SK-N-SH (cell line): ENCODE data around the gene SLC1A2. TPM values are rescaled to one million over a fixed set of nuclear protein-coding genes. Genes with fewer than 3 reads are reported as not detected.

Experiments used
- CTCF ChIA-PET: fragments of 300-600, 350-600 bp; formaldehyde crosslinking; extraction: SDS; loops from one replicate; lab custom pipeline; 2021; lab: Yijun Ruan, JAX
- POLR2A ChIA-PET: fragments of 350-600 bp; sonication (Branson Sonifier 250); formaldehyde crosslinking; extraction: SDS; loops from one replicate; lab custom pipeline; 2020; ENCODE audit warnings: antibody characterized with exemption, inconsistent platforms; lab: Yijun Ruan, JAX
- DNase-seq: peaks from one replicate; pipeline ENCODE4 v3.0.0; 2012
- H2AFZ ChIP-seq: fragments of 200-600 bp; sonication (generic); 2 replicates; pipeline ENCODE4 v1.8.1; 2016; ENCODE audit warnings: antibody characterized with exemption, mild to moderate bottlenecking, low read depth
- H3F3A ChIP-seq: fragments of 200-600 bp; sonication (generic); replicated peaks from 2 replicates; pipeline ENCODE3; 2016; ENCODE audit warnings: antibody characterized with exemption, mild to moderate bottlenecking; ENCODE audit not compliant: insufficient read depth
- H3K27ac ChIP-seq, 2 experiments: fragments of 200-500 bp in 1 of 2; fragments of 200-600 bp in 1 of 2; sonication (Bioruptor generic) in 1 of 2; sonication (generic), shearing (Covaris generic) in 1 of 2; 2 replicates each; pipeline versions ENCODE4 v1.5.1 to v1.6.1; 2014 to 2016; ENCODE audit warnings: low read depth in 2 of 2, inconsistent platforms in 1 of 2, low read length in 1 of 2, mild to moderate bottlenecking in 1 of 2, mixed read lengths in 1 of 2
- H3K27me3 ChIP-seq: fragments of 200-600 bp; sonication (generic), shearing (Covaris generic); 2 replicates; pipeline ENCODE4 v1.6.1; 2016; ENCODE audit warnings: mixed run types; ENCODE audit not compliant: insufficient read depth
- H3K36me3 ChIP-seq, 2 experiments: fragments of 200-500 bp in 1 of 2; fragments of 200-600 bp in 1 of 2; sonication (Bioruptor generic) in 1 of 2; sonication (generic) in 1 of 2; replicated peaks in 1 of 2; 2 replicates each; pipeline versions ENCODE3 to v1.5.1; 2014 to 2016; ENCODE audit warnings: low read length in 1 of 2, mild to moderate bottlenecking in 1 of 2; ENCODE audit not compliant: insufficient read depth in 2 of 2, control insufficient read depth in 1 of 2
- H3K4me1 ChIP-seq, 2 experiments: fragments of 200-500 bp in 1 of 2; fragments of 200-600 bp in 1 of 2; sonication (Bioruptor generic) in 1 of 2; sonication (generic), shearing (Covaris generic) in 1 of 2; 2 replicates each; pipeline versions ENCODE4 v1.5.1 to v1.6.1; 2014 to 2016; ENCODE audit warnings: low read depth in 1 of 2, low read length in 1 of 2, mixed run types in 1 of 2; ENCODE audit not compliant: insufficient read depth in 2 of 2, control insufficient read depth in 1 of 2
- H3K4me2 ChIP-seq: fragments of 200-600 bp; sonication (generic), shearing (Covaris generic); 2 replicates; pipeline ENCODE4 v1.6.1; 2017; ENCODE audit warnings: mixed run types
- H3K4me3 ChIP-seq, 2 experiments: fragments of 200-500 bp in 1 of 2; fragments of 200-600 bp in 1 of 2; sonication (Bioruptor generic) in 1 of 2; sonication (generic), shearing (Covaris generic) in 1 of 2; 2 replicates each; pipeline versions ENCODE4 v1.5.1 to v1.8.1; 2014 to 2016; ENCODE audit warnings: low read depth in 2 of 2, inconsistent platforms in 1 of 2, low read length in 1 of 2, mild to moderate bottlenecking in 1 of 2, mixed read lengths in 1 of 2, moderate library complexity in 1 of 2
- H3K79me2 ChIP-seq: fragments of 200-600 bp; sonication (generic); 2 replicates; pipeline ENCODE4 v1.8.1; 2017; ENCODE audit warnings: mild to moderate bottlenecking; ENCODE audit not compliant: insufficient read depth
- H3K9ac ChIP-seq: fragments of 200-600 bp; sonication (generic); 2 replicates; pipeline ENCODE4 v1.6.1; 2017; ENCODE audit warnings: mixed run types
- H3K9me2 ChIP-seq: fragments of 200-600 bp; sonication (generic); 2 replicates; pipeline ENCODE4 v1.6.1; 2017; ENCODE audit warnings: mixed run types
- H3K9me3 ChIP-seq: fragments of 200-600 bp; sonication (generic); 2 replicates; pipeline ENCODE4 v1.6.1; 2017; ENCODE audit warnings: mixed run types, mild to moderate bottlenecking, moderate library complexity
- H4K20me1 ChIP-seq: fragments of 200-600 bp; sonication (generic); 2 replicates; pipeline ENCODE4 v1.6.1; 2017; ENCODE audit warnings: mild to moderate bottlenecking, mixed run types; ENCODE audit not compliant: insufficient read depth
- CHD2 ChIP-seq: fragments of 150-350 bp; IDR thresholded peaks from 2 replicates; pipeline ENCODE4 v1.6.1; 2018; ENCODE audit warnings: low read length; ENCODE audit not compliant: partially characterized antibody
- EP300 ChIP-seq, 2 experiments: IDR thresholded peaks; 2 replicates each; pipeline versions ENCODE4 v1.4.0 to v1.6.1; 2012; ENCODE audit warnings: borderline replicate concordance in 1 of 2, low read depth in 1 of 2, low read length in 1 of 2
- FOSL2 ChIP-seq: IDR thresholded peaks from 2 replicates; pipeline ENCODE4 v1.4.0; 2012; ENCODE audit warnings: low read depth, mild to moderate bottlenecking, moderate library complexity, borderline replicate concordance
- FOXJ3 ChIP-seq: sonication (generic); formaldehyde crosslinking; IDR thresholded peaks from 2 replicates; pipeline ENCODE4 v1.5.1; 2020; ENCODE audit warnings: mild to moderate bottlenecking, missing genetic modification reagents
- FOXM1 ChIP-seq: IDR thresholded peaks from 2 replicates; pipeline ENCODE4 v1.4.0; 2012; ENCODE audit warnings: low read depth, mild to moderate bottlenecking
- GABPA ChIP-seq: IDR thresholded peaks from 2 replicates; pipeline ENCODE4 v1.4.0; 2012; ENCODE audit warnings: low read depth, mild to moderate bottlenecking
- GATA2 ChIP-seq: sonication (generic); formaldehyde crosslinking; IDR thresholded peaks from 2 replicates; pipeline ENCODE4 v1.5.0; 2020; ENCODE audit warnings: mild to moderate bottlenecking, missing genetic modification reagents
- JUND ChIP-seq: IDR thresholded peaks from 2 replicates; pipeline ENCODE4 v1.4.0; 2012
- MXI1 ChIP-seq: IDR thresholded peaks from 2 replicates; pipeline ENCODE4 v1.6.1; 2012; ENCODE audit warnings: mild to moderate bottlenecking, low read depth, low read length, improper control_type of control experiment
- NFIC ChIP-seq: IDR thresholded peaks from 2 replicates; pipeline ENCODE4 v1.4.0; 2012; ENCODE audit warnings: borderline replicate concordance
- NRF1 ChIP-seq: IDR thresholded peaks from 2 replicates; pipeline ENCODE4 v1.6.1; 2012; ENCODE audit warnings: low read depth, mild to moderate bottlenecking, low read length
- RAD21 ChIP-seq: IDR thresholded peaks from 2 replicates; pipeline ENCODE4 v1.6.1; 2012; ENCODE audit warnings: mild to moderate bottlenecking, low read length
- RCOR1 ChIP-seq: fragments of 150-350 bp; IDR thresholded peaks from 2 replicates; pipeline ENCODE4 v1.6.1; 2017; ENCODE audit warnings: antibody characterized with exemption, low read length
- TAF1 ChIP-seq: IDR thresholded peaks from 2 replicates; pipeline ENCODE4 v1.6.1; 2012; ENCODE audit warnings: low read depth, mild to moderate bottlenecking, low read length, moderate library complexity, borderline replicate concordance
- WGBS: methylation state at CpG from one replicate; pipeline ENCODE4 v1.1.6; 2017; ENCODE audit warnings: low lambda C conversion rate; 5-methylcytosine and 5-hydroxymethylcytosine counted together
- polyA plus RNA-seq, 3 experiments: library from polyadenylated mRNA; depleted of rRNA; stranded (reverse); fragments of >200 nt; gene quantifications; 2 replicates each; pipeline ENCODE4 v1.2.3, GENCODE V29; 2012
- TF ChIP-seq, protein P1 (sequence below): fragments of 150-350 bp; IDR thresholded peaks from 2 replicates; pipeline ENCODE4 v1.6.1; 2016; ENCODE audit warnings: mild to moderate bottlenecking, low read depth, low read length
- TF ChIP-seq, protein P2 (sequence below): IDR thresholded peaks from 2 replicates; pipeline ENCODE4 v1.4.0; 2012; ENCODE audit warnings: low read depth
- TF ChIP-seq, protein P3 (sequence below): IDR thresholded peaks from 2 replicates; pipeline ENCODE4 v1.4.0; 2012; ENCODE audit warnings: low read depth, borderline replicate concordance

The SLC1A2 gene
- polyA plus RNA-seq, 1 of the 3 experiments (the other 2 are of a cell fraction) = under 0.01 TPM

DNA sequence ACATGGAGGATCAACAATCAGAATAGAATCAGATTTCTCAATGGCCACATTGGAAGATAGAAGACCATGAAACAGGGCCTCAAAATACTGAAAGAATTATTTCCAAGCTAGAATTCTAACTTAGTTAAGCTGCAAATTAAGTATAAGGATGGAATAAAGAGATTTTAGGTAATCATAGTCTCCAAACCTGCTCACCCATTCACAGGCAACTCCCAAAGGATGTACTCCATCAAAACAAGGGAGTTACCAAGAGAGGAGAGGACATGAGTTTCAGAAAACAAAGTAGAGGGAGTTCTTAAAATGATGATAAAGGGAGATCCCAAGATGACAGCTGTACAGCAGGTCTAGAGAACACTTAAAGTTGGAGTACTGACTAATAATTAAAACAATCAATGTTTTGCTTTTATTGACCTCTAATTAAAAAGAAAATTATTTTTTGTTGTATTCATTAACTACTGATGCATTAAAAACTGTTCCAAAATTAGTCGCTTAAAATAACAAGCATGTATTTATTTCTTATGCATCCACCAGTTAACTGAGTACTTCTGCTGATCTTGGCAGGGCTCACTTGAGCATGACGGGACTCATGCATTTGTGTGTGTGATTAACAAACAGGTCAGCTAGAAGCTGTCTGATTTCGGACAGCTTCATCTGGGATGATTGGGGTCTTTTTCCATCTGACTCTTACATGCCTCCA, 184.8 kb downstream of the SLC1A2 start:
- Histone ChIP-seq H3K27ac (no peak overlapping the region), H3K27me3 (no peaks in the 10 kb centered on the region), H3K9me3 (no peaks in the 10 kb centered on the region), H3F3A (peaks cover 57% of the 10 kb centered on the region), H2AFZ (no peak overlapping the region), H4K20me1 (no peaks in the 10 kb centered on the region), H3K4me1 (peaks cover 0 to 2% of the 10 kb centered on the region in 2 experiments; a peak in 1 of 4 replicates), H3K4me3 (no peak overlapping the region), H3K9ac (no peak overlapping the region), H3K36me3 (peaks cover 14 to 28% of the 10 kb centered on the region in 2 experiments), H3K9me2 (no peaks in the 10 kb centered on the region), H3K4me2 (no peak overlapping the region), H3K79me2 (no peaks in the 10 kb centered on the region)
- CTCF ChIA-PET = interaction anchor here (0.9 to 3.6 kb wide), 3 partner anchors 10 to 237 kb away, joined by 3 to 18 read pairs (median 9); no protein-coding TSS in a partner anchor
- no peak for DNase-seq
- 94% methylated on average over 2 of the region's 3 CpGs for WGBS
- POLR2A ChIA-PET = no interaction called here
- TF ChIP-seq, protein P1, sequence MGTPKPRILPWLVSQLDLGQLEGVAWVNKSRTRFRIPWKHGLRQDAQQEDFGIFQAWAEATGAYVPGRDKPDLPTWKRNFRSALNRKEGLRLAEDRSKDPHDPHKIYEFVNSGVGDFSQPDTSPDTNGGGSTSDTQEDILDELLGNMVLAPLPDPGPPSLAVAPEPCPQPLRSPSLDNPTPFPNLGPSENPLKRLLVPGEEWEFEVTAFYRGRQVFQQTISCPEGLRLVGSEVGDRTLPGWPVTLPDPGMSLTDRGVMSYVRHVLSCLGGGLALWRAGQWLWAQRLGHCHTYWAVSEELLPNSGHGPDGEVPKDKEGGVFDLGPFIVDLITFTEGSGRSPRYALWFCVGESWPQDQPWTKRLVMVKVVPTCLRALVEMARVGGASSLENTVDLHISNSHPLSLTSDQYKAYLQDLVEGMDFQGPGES = no peak
- TF ChIP-seq NRF1 (no peak), CHD2 (no peak), MXI1 (no peak), JUND (no peak), TAF1 (no peak), NFIC (no peak), RAD21 (no peak), FOSL2 (no peak), FOXJ3 (no peak), EP300 (IDR thresholded peaks at IDR 0.05; ENCODE audit: borderline replicate concordance in 1 of 2, low read depth in 1 of 2, low read length in 1 of 2) (no peak), GABPA (no peak), GATA2 (no peak), FOXM1 (no peak)
- TF ChIP-seq, protein P2, sequence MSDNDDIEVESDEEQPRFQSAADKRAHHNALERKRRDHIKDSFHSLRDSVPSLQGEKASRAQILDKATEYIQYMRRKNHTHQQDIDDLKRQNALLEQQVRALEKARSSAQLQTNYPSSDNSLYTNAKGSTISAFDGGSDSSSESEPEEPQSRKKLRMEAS = no peak
- TF ChIP-seq, protein P3, sequence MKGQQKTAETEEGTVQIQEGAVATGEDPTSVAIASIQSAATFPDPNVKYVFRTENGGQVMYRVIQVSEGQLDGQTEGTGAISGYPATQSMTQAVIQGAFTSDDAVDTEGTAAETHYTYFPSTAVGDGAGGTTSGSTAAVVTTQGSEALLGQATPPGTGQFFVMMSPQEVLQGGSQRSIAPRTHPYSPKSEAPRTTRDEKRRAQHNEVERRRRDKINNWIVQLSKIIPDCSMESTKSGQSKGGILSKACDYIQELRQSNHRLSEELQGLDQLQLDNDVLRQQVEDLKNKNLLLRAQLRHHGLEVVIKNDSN = no peak

DNA sequence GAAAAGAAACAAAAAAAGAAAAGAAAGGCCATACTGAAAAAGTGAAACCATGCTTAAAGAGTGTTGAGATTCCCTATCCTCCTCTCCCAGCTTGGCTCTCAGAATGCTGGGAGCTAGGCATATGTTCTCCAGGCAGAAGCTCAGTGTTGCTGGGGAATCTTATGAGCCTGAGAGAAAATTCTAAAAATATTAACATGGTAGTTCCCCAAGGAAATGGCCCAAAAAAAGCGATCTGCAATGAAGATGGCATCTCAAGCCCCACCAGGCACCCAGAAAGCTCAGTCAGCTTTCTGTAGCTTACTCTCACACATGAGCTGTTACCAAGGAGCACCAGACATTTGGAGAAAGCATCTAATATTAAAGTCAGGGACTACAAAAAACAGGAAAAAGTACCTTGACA, 185.8 kb downstream of the SLC1A2 start:
- H3K9me3 ChIP-seq = no peaks in the 10 kb centered on the region
- POLR2A ChIA-PET = no interaction called here
- no peak for TF ChIP-seq RCOR1
- TF ChIP-seq JUND = 0 out of 2 replicates have a peak, but pooled peaks have one; percentile 9
- TF ChIP-seq, all 33 proteins: peak for 1
- no peak overlapping the region for H2AFZ ChIP-seq
- no peak overlapping the region for H3K9ac ChIP-seq
- H3F3A ChIP-seq = peaks cover 66% of the 10 kb centered on the region
- no peak overlapping the region for H3K4me2 ChIP-seq
- CTCF ChIA-PET = interaction anchor here (0.8 to 1.2 kb wide), 3 partner anchors 10 to 307 kb away, joined by 3 to 4 read pairs (median 3); no protein-coding TSS in a partner anchor
- no peak overlapping the region for H3K27ac ChIP-seq
- H3K36me3 ChIP-seq = peaks cover 24 to 39% of the 10 kb centered on the region in 2 experiments
- WGBS = 93% methylated on average over 1 of the region's 1 CpG
- H3K4me1 ChIP-seq = peaks cover 0 to 2% of the 10 kb centered on the region in 2 experiments; a peak in 1 of 4 replicates
- H4K20me1 ChIP-seq = no peaks in the 10 kb centered on the region
- H3K27me3 ChIP-seq = no peaks in the 10 kb centered on the region
- no peak overlapping the region for H3K4me3 ChIP-seq
- no peak for DNase-seq
- no peaks in the 10 kb centered on the region for H3K9me2 ChIP-seq
- H3K79me2 ChIP-seq = no peaks in the 10 kb centered on the region
